Measurements from ENCODE around the gene USH1G.

The USH1G gene

DNA sequence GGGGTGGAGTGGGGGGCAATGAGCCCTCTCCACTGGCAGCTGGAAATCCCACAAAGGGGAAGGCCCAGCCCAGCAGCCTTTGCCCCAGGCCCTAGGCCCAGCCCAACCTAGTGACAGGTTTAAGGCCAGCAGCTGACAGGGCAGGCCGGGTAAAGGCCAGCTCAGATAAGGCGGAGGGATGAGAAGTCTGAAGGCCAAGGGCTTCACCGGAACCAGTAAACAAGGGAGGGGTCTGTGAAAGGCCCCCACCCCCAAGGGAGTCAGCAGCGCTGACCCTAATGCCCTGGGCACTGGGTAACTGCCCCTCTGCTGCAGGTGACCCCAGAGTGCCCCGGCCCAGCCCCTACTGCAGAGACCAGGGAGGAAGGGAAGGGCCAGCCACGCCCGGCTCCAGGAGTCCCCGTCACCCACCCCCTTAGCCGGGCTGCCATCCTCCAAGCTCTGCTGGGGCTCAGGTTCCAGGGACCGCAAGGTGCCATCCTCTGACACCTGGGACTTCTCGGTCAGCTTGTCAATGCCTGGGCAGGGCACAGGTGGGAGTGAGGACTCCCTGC, 30.2 kb upstream of the USH1G start:
- DNase-seq = no peak

DNA sequence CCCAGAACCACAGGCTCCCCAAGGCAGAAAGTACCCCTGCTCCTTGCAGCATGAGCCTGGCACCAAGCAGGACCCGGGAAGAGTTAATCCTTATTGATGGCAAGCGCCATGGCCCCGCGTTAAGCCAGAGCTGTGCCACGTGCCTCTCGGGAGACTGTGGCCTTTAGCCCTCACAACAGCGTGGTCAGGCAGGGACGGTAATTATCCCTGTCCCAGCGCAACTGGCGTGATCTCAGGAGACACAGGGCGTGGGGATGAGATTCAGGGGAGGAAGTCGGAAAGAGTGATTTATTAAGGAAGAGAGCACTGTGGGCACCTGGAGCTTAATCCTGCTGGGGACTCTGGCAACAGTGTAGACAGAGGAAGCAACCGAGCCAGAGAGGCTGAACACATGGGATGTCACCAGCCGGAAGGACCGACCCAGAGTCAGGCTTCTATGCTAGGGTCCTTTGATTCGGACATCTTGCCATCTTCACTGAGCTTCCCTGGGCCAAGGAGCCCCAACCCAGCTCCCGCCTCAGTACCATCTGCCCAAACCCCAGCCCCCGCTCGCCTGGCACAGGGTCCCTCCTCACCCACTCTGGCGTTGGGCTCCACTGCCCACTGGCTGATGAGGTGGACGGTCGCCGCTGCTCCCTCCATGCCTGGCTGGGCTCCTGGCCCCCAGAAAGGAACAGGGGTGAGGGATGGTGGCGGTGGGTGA, 29.5 kb upstream of the USH1G start:
- no peak for DNase-seq

DNA sequence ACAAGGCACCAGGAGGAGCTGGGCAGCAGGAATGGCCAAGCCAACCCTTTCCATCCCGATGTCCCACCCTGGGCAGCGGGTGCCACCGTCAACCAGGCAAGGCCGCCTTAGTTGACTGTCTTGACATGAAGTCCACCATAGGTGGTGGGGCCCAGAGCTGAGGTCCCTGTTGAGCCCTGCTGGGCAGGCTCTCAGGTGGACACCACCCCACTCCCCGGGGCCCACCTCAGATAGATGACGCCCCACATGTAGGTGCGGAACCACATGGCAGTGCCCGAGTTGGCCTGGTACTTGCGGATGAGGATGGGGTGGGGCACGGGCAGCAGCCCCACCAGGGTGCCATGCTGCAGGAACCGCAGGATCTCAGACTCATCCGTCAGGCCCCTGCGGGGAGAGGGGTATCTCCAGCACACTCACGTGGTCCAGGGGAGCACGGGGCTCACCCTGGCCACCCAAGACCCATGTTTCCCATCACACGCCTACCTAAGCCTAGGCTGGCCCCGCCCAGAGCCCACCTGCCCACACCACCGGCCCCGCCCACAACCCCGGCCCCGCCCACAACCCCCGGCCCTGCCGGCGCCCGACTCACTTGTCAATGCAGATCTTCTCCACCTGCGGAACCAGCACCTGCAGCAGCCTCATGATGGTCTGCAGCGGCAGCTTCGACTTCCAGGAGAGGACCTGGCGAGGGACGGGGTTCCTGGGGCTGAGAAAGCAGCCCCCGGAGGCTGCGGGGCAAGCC, 28.8 kb upstream of the USH1G start:
- no peak for DNase-seq

DNA sequence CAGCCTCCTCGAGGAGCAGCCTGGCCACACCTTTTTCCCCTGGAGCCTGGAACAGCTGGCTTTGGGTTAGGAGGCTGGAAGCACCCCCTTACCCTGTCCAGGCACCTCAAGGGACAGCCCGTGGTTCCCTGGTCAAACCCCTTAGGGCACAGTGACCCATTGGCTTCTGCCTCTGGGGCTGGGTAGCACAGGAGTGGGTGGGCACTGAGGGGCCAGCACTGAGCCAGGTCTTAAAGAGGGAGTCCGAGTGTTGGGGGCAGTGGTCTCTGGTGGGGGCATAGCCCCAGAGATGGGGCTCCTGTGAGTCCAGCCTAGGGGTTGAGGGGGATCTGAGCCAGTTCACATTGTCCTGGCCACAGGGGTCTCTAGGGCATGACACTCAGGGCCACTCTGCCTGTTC, 28.0 kb upstream of the USH1G start:
- no peak for DNase-seq

DNA sequence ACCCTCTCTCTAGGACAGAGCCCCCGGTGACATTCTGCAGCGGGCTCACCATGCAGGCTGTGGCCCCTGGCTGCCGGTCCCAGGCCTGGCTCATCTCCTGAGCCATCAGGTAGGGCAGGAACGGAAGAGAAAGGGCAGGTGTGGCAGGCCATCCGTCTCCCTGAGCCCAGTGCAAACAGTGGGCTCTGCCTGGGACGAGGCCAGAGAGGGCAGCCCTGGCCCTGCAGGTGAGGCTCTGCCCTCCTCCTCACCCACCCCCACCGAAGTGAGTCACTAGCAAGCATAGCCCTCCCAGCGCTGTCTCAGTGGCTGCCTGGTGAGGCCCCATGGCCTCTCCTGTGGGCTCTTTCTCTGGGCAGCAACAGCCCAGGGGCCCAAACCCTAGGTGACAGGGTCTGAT, 27.2 kb upstream of the USH1G start:
- peak; percentile 98 for DNase-seq

DNA sequence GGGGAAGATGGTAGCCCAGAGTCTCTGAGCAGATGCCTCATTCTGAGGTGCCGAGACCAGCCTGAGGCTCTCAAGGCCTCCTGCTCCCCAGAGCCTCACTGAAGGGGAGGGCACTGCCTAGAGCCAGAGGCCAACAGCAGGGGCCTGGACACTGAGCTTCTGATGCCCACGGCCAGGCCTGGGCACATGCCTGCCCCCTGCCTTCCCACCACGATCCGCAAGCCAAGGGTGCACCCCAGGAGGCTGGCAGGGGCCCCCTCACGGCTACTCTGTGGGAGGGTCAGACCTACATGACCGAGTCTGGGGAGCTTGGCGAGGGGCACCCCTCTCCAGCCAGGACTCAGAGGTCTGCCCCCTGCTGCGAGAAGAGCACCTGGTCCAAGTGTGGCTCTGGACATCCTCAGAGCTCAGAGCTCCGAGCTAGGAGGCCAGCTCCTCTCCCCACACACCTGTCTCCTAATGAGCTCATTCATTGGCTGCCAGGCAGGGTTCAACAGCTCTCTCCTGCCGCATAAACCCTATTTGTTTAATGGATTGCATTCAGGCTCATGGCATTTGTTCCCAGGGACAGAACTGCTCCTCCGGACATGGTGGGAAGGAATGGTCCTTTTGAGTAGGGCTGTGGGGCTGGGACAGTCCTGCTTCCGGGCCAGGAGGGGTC, 26.5 kb upstream of the USH1G start:
- DNase-seq = peak; percentile 87

DNA sequence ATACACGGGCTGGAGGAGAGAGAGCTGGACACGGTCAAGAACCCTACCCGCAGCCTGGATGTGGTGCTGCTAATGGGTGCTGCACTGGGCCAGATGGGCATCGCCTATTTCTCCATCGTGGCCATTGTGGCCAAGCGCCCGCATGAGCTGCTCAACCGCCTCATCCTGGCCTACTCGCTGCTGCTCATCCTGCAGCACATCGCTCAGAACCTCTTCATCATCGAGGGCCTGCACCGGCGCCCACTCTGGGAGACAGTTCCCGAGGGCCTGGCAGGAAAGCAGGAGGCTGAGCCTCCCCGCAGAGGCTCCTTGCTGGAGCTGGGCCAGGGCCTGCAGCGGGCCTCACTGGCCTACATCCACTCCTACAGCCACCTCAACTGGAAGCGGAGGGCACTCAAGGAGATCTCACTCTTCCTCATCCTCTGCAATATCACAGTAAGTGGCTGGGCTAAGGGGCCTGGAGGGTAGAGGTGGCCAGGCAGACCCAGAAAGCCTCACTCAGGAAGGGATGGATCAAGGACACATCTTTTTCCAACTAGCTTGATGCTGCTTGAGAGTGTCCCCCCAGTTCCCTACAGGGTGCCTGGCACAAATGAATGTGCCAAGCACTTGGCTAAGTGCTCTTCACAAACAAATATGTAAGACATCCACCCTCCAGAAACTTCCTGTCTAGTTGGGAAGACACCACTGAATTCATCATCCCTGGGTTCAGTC, 24.1 kb upstream of the USH1G start:
- no peak for DNase-seq

DNA sequence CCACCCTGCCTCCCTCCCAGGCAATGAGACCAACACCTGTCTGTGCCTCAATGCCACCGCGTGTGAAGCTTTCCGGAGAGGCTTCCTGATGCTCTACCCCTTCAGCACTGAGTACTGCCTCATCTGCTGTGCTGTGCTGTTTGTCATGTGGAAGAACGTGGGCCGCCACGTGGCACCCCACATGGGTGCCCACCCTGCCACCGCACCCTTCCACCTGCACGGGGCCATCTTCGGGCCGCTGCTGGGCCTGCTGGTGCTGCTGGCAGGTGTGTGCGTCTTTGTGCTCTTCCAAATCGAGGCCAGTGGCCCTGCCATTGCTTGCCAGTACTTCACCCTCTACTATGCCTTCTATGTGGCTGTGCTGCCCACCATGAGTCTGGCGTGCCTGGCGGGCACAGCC, 23.6 kb upstream of the USH1G start:
- no peak for DNase-seq

DNA sequence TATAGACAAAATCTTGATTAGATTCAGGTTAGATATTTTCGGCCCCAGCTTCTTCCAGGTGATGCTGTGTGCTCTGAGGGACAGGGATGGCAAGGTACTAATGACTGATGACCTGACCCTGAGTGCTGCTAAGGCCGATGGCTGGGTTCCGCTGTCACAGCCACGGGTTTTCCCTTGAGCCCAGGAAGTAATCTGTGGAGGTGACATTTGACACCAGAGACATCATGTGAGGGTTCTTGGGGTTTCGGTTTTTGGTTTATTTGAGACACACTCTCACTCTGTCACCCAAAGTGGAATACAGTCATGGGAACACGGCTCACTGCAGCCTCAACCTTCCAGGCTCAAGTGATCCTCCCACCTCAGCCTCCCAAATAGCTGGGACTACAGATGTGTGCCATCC, 22.5 kb upstream of the USH1G start:
- no peak for DNase-seq

DNA sequence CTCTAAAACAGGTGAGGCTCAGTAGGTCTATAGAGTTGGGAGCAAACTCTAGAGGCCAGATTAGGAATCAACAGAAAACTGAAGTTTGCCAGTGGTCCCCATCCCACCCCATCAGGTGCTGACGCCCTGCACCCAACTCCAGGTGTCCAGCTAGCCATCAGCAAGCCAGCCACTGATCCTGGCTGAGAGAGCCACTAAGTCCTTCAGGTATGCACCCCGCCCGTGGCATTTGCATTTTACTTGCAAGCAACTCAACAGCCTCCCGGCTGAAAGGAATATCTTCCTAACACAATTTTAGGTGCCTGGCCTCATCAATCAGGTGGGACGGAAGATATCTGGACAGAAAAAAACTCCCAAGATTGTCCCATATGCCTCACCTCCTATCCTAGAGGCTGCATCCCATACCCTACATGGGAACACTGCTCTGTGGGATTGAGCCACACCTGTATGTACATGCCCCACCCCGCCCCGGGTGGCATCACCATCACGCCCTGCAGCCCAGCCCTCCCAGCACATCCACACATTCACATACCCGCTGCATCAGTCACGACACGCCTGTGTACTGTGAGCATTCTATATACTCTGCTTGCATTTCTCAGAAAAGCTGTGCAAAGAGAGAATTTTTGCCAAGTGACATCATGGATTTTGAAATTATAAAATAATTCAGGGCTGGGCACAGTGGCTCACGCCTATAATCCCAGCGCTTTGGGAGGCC, 20.9 kb upstream of the USH1G start:
- no peak for DNase-seq

DNA sequence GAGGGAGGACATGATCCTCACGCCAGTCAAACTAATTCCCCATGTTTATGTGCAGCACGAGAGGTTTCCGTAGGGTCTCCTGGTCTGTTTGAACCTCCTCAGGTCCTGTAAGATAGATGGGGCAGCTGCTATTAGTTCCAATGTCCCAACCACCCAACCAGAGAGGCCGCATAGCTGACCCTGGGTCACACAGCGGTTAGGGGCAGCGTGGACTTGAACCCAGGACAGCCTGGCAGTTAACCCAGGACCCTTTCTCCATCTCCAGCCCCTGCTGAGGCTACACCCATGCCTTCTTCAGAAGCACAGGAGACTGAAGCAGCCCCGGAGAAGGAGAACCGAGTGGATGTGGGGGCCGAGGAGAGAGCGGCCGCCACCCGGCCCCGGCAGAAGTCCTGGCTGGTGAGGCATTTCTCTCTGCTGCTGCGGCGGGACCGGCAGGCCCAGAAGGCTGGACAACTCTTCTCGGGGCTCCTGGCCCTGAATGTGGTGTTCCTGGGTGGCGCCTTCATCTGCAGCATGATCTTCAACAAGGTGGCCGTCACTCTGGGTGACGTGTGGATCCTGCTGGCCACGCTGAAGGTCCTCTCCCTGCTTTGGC, 18.2 kb upstream of the USH1G start:
- no peak for DNase-seq

DNA sequence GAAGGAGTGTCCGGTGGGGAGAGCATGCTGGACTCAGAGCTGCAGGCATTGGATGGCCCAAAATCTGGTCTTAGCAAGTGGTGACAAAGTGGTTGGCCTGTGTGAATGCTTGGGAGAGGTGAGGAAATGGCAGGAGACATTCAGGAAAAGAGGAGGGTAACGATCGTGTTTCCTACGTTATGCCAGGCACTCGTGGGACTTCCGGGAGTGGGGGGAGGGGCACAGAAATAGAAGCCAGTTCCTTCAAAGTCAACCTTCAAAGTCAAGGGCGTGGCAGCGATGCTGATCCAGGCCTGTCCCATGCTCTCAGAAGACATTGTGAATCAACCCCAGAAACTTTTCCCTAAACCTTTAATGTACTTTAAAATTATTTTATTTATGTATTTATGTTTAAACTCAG, 16.5 kb upstream of the USH1G start:
- DNase-seq = no peak

DNA sequence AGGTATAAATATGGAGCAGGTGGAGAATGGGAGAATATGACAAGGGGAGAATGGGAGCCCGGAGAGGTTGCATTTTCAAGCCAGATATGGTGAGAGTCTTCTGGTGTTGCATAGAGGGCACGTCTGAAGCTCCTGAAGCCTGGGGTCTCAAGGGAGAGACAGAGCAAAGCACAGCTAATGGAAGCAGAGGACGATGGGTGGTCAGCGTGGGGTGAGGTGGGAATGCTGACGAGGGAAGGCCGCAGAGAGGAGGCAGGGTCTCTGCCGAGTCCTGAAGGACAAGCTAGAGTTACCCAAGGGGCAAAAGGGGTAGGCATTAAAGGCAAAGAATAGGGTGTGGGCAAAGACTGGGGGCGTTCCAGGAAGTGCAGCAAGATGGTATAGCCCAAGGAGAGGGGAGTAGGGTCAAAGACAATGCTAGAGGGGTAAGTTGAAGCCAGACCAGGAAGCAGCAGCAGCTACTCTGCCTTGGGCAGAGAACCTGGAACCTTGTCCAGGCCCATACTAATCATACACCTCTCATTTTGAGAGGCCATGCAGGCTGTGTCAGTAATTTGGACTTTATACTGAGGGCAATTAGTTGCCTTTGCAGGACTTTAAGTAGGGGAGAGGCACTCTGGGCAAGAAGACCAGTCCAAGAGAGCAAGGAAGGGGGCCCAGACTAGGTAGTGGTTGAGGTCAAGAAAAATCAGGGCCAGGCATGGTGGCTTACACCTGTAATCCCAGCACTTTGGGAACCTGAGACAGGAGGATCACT, 15.3 kb upstream of the USH1G start:
- no peak for DNase-seq

DNA sequence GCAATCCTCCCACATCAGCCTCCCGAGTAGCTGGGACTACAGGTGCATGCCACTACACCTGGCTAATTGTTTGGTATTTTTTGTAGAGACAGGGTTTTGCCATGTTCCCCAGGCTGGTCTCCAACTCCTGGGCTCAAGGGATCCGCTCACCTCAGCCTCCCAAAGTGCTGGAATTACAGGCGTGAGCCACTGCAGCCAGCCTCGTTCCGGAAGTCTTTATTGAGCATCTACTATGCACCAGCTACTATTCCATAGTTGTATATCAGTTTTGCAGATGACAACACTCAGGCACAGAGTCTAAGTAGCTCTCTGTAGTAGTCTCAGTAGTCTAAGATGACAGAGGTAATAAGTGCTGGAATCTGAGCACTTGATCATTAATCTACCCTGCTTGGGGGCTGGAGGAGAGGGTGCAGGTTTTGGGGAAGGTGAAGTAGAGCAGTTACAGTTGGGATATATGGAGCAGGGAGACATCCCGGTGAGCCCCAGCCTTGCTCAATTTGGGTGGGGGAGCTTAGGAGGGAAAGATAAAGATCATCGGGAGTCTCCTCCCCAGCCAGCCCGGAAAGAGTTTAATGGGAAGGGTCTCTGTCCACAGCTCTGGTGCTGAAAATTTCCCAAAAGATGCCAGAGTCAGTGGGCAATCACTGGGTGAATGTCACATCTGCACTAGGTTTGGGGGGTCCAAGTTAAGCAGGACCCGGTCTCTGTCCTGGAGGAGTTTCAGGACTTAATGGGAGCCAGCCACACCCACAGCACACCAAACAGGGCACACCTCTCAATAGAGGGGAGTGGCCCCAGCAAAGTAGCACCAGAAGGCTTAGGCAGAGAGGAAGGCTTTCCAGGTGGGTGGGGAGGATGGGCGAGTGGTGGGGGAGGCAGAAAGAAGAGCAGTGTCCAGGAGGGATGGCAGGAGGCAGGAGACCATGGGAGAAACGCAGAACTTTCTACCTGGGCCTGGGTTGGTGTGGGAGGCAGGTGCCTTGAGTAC, 14.3 kb upstream of the USH1G start:
- no peak for DNase-seq

DNA sequence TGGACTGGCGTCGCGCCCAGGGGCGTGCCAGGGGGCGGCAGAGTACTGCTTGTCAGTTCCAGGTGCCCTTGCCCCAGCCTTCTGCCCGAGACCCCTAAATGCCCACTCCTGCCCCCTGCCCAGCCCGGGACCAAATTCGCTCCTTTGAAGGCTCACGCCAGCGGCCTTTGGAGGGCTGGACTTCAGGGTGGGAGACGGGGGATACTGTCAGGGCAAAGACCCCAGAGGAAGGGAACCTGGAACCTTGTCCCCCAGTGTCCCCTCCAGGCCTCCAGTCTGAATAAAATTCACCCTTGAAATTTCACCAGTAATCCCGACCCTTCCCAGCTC, 13.4 kb upstream of the USH1G start:
- DNase-seq = no peak

DNA sequence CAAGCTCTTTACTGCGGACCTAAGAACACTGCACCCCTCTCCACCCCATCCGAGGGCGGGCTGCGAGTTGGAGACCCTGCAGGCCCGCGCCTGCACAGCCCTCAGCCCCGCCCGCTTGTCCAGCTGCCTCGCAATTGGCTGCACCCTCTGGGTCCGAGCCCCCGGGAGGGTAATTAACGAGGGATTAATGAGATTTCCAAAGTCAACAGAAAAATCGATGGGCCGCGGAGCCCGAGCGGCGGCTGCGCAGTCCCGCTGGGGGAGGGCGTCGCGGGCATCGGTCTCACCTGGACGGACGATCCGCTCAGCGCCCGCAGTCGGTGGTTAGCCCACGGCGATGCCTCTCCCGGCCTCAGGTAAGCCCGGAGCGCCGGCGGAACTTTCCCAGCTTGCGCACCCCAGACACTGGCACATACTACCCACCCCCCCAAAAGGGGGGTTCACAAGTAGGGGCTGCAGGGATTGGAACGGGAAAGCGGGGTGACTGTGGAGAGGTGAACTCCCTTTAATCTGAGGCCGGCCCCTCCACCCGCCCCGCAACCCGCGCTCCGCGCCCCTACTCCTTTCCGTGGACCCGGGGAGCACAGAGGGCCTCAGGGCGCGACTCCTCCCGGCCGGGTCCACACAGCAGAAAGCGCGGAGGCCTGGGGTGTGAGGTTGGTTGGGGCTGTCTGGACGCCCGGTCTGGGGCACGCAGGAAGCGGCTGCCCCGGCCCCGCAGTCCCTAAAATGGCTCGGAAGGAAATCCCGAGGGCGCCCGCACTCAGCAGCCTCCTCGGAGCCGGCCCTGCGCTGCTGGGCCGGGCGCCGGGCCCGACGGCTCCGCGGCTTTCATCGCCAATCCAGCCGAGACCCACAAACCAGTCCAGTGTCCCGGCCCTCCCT, 12.8 kb upstream of the USH1G start, which contains the start of gene OTOP3:
OTOP3 (plus strand) TSS at position 314 of the 885 bp plus-strand sequence; CDS start at position 338, 24 bp downstream.
- DNase-seq = peak; percentile 52

DNA sequence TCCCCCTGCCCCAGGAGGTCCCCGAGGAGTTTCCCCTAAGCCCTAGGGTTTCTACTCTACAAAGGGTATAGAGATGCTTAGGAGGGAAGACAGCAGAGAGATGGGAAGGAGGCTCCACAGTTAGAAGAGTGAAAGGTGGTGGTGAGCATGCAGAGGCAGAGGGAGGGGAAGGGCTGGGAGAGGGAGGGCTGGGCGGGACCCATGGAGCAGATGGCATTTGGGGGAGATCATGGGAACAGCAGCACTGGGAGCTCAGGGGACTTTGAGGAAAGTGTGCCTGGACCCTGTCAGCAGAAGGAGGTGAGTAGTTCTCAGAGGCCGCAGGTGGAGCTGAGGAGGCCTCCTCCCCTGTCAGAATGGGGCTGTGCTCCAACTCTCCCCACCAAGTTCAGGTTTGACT, 12.0 kb upstream of the USH1G start:
- DNase-seq = no peak

DNA sequence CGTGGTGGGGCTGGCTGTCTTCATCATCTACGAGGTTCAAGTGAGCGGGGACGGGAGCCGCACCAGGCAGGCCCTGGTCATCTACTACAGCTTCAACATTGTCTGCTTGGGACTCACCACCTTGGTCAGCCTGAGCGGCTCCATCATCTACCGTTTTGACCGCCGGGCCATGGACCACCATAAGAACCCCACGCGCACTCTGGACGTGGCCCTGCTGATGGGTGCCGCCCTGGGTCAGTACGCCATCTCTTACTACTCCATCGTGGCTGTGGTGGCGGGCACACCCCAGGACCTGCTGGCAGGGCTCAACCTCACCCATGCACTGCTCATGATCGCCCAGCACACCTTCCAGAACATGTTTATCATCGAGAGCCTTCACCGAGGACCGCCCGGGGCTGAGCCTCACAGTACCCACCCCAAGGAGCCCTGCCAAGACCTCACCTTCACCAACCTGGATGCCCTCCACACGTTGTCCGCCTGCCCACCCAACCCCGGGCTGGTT, 7.5 kb upstream of the USH1G start:
- DNase-seq = no peak

DNA sequence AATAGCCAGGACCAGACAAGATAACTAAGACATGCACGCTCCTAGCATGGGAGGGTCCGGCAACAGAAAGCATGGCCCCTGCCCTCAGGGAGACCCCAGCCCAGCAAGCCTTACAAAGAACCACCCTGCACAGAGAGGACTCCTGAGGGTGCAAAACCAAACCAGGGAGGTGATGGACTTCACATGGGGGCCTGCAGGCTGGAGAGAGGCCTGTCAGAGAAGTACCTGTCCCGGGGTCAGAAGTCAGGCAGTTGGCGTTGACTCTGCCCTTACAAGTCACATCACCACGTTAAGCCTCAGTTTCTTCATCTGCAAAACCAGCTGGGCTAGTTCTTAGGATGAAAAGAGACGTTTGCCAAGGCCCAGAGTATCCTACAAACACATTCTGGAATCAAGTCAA, 5.7 kb upstream of the USH1G start:
- no peak for DNase-seq
